Measurements from ENCODE around the gene BRSK2.
A peak's percentile ranks its signal among the peaks of the same experiment; 100 is the strongest.
"Not testable (repeated sequence)": the region's sequence is repeated elsewhere in the genome, so short reads cannot be mapped to it uniquely, and the experiment has no call there.

Gene BRSK2

GRCh38 chr11:1343391-1344055, 46.2 kb upstream of the BRSK2 start:
- Histone ChIP-seq H3K36me3 (ENCODE audit: control insufficient read depth, insufficient read depth, low read length) (no peaks in the 10 kb centered on the region), H3K9me3 (ENCODE audit: control insufficient read depth, low read length) (no peaks in the 10 kb centered on the region), H3K27me3 (ENCODE audit: control insufficient read depth, insufficient read depth, low read length) (no peaks in the 10 kb centered on the region), H3K4me1 (no peaks in the 10 kb centered on the region), H2AFZ (peak overlapping the region; percentile 58), H3K4me2 (ENCODE audit: low read length) (peak overlapping the region; percentile 8), H3K4me3 (ENCODE audit: low read depth, low read length) (no peak overlapping the region), H3K27ac (peak overlapping the region; percentile 15), H3K79me2 (no peaks in the 10 kb centered on the region), H3K9ac (no peak overlapping the region)
- TF ChIP-seq, protein P1, sequence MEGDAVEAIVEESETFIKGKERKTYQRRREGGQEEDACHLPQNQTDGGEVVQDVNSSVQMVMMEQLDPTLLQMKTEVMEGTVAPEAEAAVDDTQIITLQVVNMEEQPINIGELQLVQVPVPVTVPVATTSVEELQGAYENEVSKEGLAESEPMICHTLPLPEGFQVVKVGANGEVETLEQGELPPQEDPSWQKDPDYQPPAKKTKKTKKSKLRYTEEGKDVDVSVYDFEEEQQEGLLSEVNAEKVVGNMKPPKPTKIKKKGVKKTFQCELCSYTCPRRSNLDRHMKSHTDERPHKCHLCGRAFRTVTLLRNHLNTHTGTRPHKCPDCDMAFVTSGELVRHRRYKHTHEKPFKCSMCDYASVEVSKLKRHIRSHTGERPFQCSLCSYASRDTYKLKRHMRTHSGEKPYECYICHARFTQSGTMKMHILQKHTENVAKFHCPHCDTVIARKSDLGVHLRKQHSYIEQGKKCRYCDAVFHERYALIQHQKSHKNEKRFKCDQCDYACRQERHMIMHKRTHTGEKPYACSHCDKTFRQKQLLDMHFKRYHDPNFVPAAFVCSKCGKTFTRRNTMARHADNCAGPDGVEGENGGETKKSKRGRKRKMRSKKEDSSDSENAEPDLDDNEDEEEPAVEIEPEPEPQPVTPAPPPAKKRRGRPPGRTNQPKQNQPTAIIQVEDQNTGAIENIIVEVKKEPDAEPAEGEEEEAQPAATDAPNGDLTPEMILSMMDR (IDR thresholded peaks at IDR 0.05): no peak

- Histone ChIP-seq H2AFZ (peak overlapping the region; percentile 58), H3K9me3 (ENCODE audit: control insufficient read depth, low read length) (no peaks in the 10 kb centered on the region), H3K4me3 (ENCODE audit: low read depth, low read length) (no peak overlapping the region), H3K9ac (no peak overlapping the region), H3K27me3 (ENCODE audit: control insufficient read depth, insufficient read depth, low read length) (no peaks in the 10 kb centered on the region), H3K4me1 (no peaks in the 10 kb centered on the region), H3K36me3 (ENCODE audit: control insufficient read depth, insufficient read depth, low read length) (no peaks in the 10 kb centered on the region), H3K4me2 (ENCODE audit: low read length) (peak overlapping the region; percentile 8), H3K79me2 (no peaks in the 10 kb centered on the region), H3K27ac (peak overlapping the region; percentile 15)
- TF ChIP-seq, protein P1 (IDR thresholded peaks at IDR 0.05): no peak
These were observed 45.6 kb upstream of the BRSK2 start for GRCh38 chr11:1344056-1344635.

GRCh38 chr11:1345737-1346513, 43.8 kb upstream of the BRSK2 start:
- TF ChIP-seq, protein P1 (IDR thresholded peaks at IDR 0.05): no peak
- H3K27ac ChIP-seq: no peak overlapping the region
- H3K36me3 ChIP-seq (ENCODE audit: control insufficient read depth, insufficient read depth, low read length): no peaks in the 10 kb centered on the region
- H2AFZ ChIP-seq: no peak overlapping the region
- H3K4me3 ChIP-seq (ENCODE audit: low read depth, low read length): no peak overlapping the region
- no peaks in the 10 kb centered on the region for H3K9me3 ChIP-seq (ENCODE audit: control insufficient read depth, low read length)
- H3K79me2 ChIP-seq: no peaks in the 10 kb centered on the region
- no peaks in the 10 kb centered on the region for H3K4me1 ChIP-seq
- no peak overlapping the region for H3K9ac ChIP-seq
- H3K27me3 ChIP-seq (ENCODE audit: control insufficient read depth, insufficient read depth, low read length): no peaks in the 10 kb centered on the region
- no peak overlapping the region for H3K4me2 ChIP-seq (ENCODE audit: low read length)

DNA sequence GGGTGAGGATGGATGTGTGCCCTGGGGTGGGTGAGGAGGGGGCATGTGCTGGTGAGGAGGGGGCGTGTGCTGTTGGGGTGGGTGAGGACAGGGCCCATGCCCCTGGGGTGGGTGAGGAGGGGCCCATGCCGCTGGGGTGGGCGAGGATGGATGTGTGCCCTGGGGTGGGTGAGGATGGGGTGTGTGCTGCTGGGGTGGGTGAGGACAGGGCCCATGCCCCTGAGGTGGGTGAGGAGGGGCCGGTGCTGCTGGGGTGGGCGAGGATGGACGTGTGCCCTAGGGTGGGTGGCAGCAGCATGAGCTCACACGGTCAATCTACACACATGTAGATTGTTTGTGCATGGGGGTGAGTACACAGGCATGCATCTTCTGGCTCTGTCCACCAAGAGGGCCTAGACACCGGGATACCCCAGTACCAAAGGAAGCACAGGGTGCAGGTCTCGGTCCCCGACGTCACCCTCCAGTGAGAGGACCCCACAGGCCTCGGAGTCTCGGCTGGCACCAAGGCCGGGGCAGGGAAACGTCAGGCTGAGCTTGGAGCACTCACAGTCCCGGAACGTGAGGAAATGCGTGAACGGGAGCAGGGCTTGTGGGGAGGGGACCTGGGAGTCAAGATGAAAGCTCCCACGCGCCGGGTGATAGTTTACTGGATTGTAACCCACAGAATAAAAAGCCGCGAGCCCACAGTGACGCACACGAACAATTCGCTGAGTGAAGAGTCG, 42.9 kb upstream of the BRSK2 start:
- Histone ChIP-seq H3K4me2 (ENCODE audit: low read length) (no peak overlapping the region), H3K4me3 (ENCODE audit: low read depth, low read length) (no peak overlapping the region), H2AFZ (no peak overlapping the region)

GRCh38 chr11:1347411-1347999, 42.2 kb upstream of the BRSK2 start:
- not testable (repeated sequence) for H3K9me3 ChIP-seq (ENCODE audit: control insufficient read depth, low read length); H2AFZ ChIP-seq; H3K27ac ChIP-seq; H3K4me2 ChIP-seq (ENCODE audit: low read length); H3K79me2 ChIP-seq; H3K9ac ChIP-seq; H3K27me3 ChIP-seq (ENCODE audit: control insufficient read depth, insufficient read depth, low read length); H3K36me3 ChIP-seq (ENCODE audit: control insufficient read depth, insufficient read depth, low read length); H3K4me1 ChIP-seq; H3K4me3 ChIP-seq (ENCODE audit: low read depth, low read length)

More for the DNA sequence above, 42.9 kb upstream of the BRSK2 start:
- Histone ChIP-seq H3K9ac (no peak overlapping the region), H3K27me3 (ENCODE audit: control insufficient read depth, insufficient read depth, low read length) (no peaks in the 10 kb centered on the region), H3K79me2 (no peaks in the 10 kb centered on the region), H3K36me3 (ENCODE audit: control insufficient read depth, insufficient read depth, low read length) (no peaks in the 10 kb centered on the region), H3K9me3 (ENCODE audit: control insufficient read depth, low read length) (no peaks in the 10 kb centered on the region), H3K4me1 (no peaks in the 10 kb centered on the region), H3K27ac (no peak overlapping the region)
- TF ChIP-seq, protein P1 (IDR thresholded peaks at IDR 0.05): no peak
